H1 (cell line): ENCODE data around the gene CD1B. TPM values are rescaled to one million over a fixed set of nuclear protein-coding genes. Genes with fewer than 3 reads are reported as not detected.

Experiments used
- CTCF ChIA-PET: fragments of 300-600 bp; sonication (Branson Sonifier 250); formaldehyde crosslinking; loops from one replicate; lab custom pipeline; 2021; ENCODE audit not compliant: partially characterized antibody; lab: Charles Lee
- POLR2A ChIA-PET: fragments of 300-600 bp; sonication (Branson Sonifier 250); formaldehyde crosslinking; loops from one replicate; lab custom pipeline; 2021; ENCODE audit warnings: inconsistent platforms; ENCODE audit not compliant: partially characterized antibody; lab: Charles Lee
- DNase-seq, 2 experiments: peaks; one replicate each; pipeline versions ENCODE4 v3.0.0 to v3.0.0-alpha.2; 2010 to 2022; ENCODE audit warnings: low spot score in 2 of 2, low read depth in 1 of 2, mixed read lengths in 1 of 2
- FAIRE-seq: peaks from 2 replicates; lab custom pipeline; 2011; peaks lifted over from hg19 to GRCh38; lab: Jason Lieb, UNC
- H2AFZ ChIP-seq: 2 replicates; pipeline ENCODE4 v1.8.1; 2012; ENCODE audit warnings: low read length, inconsistent platforms
- H2AK5ac ChIP-seq: 2 replicates; pipeline ENCODE4 v1.6.1; 2013; ENCODE audit warnings: low read depth, low read length
- H2BK120ac ChIP-seq: replicated peaks from 2 replicates; pipeline ENCODE3; 2013; ENCODE audit warnings: low read depth, low read length, inconsistent platforms
- H2BK12ac ChIP-seq: 2 replicates; pipeline ENCODE4 v1.6.1; 2013; ENCODE audit warnings: low read depth, low read length
- H2BK15ac ChIP-seq: 2 replicates; pipeline ENCODE4 v1.6.1; 2013; ENCODE audit warnings: low read length
- H2BK20ac ChIP-seq: 2 replicates; pipeline ENCODE4 v1.6.1; 2013; ENCODE audit warnings: low read length
- H2BK5ac ChIP-seq: 2 replicates; pipeline ENCODE4 v1.6.1; 2013; ENCODE audit warnings: low read depth, low read length
- H3K14ac ChIP-seq: 2 replicates; pipeline ENCODE4 v1.6.1; 2013; ENCODE audit warnings: inconsistent platforms; ENCODE audit not compliant: insufficient read length
- H3K18ac ChIP-seq: 2 replicates; pipeline ENCODE4 v1.6.1; 2013; ENCODE audit warnings: low read length; ENCODE audit errors: extremely low read depth
- H3K23ac ChIP-seq: 2 replicates; pipeline ENCODE4 v1.6.1; 2013; ENCODE audit warnings: inconsistent platforms; ENCODE audit not compliant: insufficient read length
- H3K23me2 ChIP-seq: 2 replicates; pipeline ENCODE4 v1.6.1; 2013; ENCODE audit warnings: low read depth, low read length
- H3K27ac ChIP-seq: 2 replicates; pipeline ENCODE4 v1.6.1; 2011; ENCODE audit warnings: low read depth, low read length, inconsistent platforms
- H3K27me3 ChIP-seq, 4 experiments: replicated peaks in 1 of 4; 1 replicate in 1 of 4; 2 replicates in 3 of 4; pipeline versions ENCODE4 v1.6.1 to v1.8.1; 2011 to 2013; ENCODE audit warnings: low read length in 3 of 4, mild to moderate bottlenecking in 3 of 4, inconsistent platforms in 2 of 4, mixed read lengths in 2 of 4, moderate library complexity in 1 of 4; ENCODE audit not compliant: control insufficient read depth in 3 of 4, insufficient read depth in 3 of 4; ENCODE audit errors: extremely low read depth in 1 of 4
- H3K36me3 ChIP-seq, 4 experiments: 2 replicates each; pipeline versions ENCODE4 v1.6.1 to v1.8.1; 2011 to 2013; ENCODE audit warnings: mild to moderate bottlenecking in 4 of 4, low read length in 3 of 4, moderate library complexity in 2 of 4, control low read depth in 1 of 4, inconsistent platforms in 1 of 4; ENCODE audit not compliant: insufficient read depth in 4 of 4, control insufficient read depth in 2 of 4
- H3K4ac ChIP-seq: replicated peaks from 2 replicates; pipeline ENCODE3; 2013; ENCODE audit warnings: low read length, low read depth, mixed read lengths, inconsistent platforms; ENCODE audit not compliant: insufficient read length
- H3K4me1 ChIP-seq, 4 experiments: replicated peaks in 1 of 4; 1 replicate in 1 of 4; 2 replicates in 3 of 4; pipeline versions ENCODE4 v1.6.1 to v1.8.1; 2011 to 2013; ENCODE audit warnings: low read length in 3 of 4, inconsistent platforms in 2 of 4, mixed read lengths in 1 of 4; ENCODE audit not compliant: insufficient read depth in 4 of 4, control insufficient read depth in 3 of 4
- H3K4me2 ChIP-seq, 2 experiments: 2 replicates each; pipeline versions ENCODE4 v1.6.1 to v1.8.1; 2011 to 2013; ENCODE audit warnings: low read depth in 2 of 2, low read length in 2 of 2, control low read depth in 1 of 2, inconsistent platforms in 1 of 2, mild to moderate bottlenecking in 1 of 2; ENCODE audit not compliant: insufficient read depth in 1 of 2
- H3K4me3 ChIP-seq, 4 experiments: fragments of 200-600, 300-600 bp in 1 of 4; sonication (generic), shearing (Covaris generic), sonication (Bioruptor Twin) in 1 of 4; 2 replicates each; pipeline versions ENCODE4 v1.5.1 to v1.8.1; 2011 to 2016; ENCODE audit warnings: low read length in 4 of 4, low read depth in 3 of 4, control low read depth in 2 of 4, inconsistent platforms in 2 of 4, mild to moderate bottlenecking in 2 of 4, mixed read lengths in 1 of 4, moderate library complexity in 1 of 4; ENCODE audit not compliant: insufficient read depth in 2 of 4; ENCODE audit errors: extremely low read depth in 1 of 4
- H3K56ac ChIP-seq: replicated peaks from 2 replicates; pipeline ENCODE3; 2013; ENCODE audit warnings: low read depth, mild to moderate bottlenecking, mixed read lengths, low read length, inconsistent platforms; ENCODE audit not compliant: insufficient read length
- H3K79me1 ChIP-seq: 2 replicates; pipeline ENCODE4 v1.6.1; 2013; ENCODE audit warnings: low read depth, low read length, control low read depth
- H3K79me2 ChIP-seq, 2 experiments: 2 replicates each; pipeline versions ENCODE4 v1.6.1 to v1.8.1; 2012 to 2013; ENCODE audit warnings: low read length in 2 of 2, mild to moderate bottlenecking in 2 of 2, inconsistent platforms in 1 of 2; ENCODE audit not compliant: insufficient read depth in 2 of 2, control insufficient read depth in 1 of 2
- H3K9ac ChIP-seq, 4 experiments: replicated peaks in 1 of 4; 1 replicate in 1 of 4; 2 replicates in 3 of 4; pipeline versions ENCODE4 v1.6.1 to v1.8.1; 2011 to 2013; ENCODE audit warnings: low read depth in 3 of 4, low read length in 3 of 4, control low read depth in 2 of 4, mild to moderate bottlenecking in 2 of 4, moderate library complexity in 2 of 4, inconsistent platforms in 1 of 4; ENCODE audit errors: extremely low read depth in 1 of 4
- H3K9me3 ChIP-seq, 2 experiments: 2 replicates each; pipeline versions ENCODE4 v1.6.1 to v1.8.1; 2012 to 2013; ENCODE audit warnings: mild to moderate bottlenecking in 2 of 2, moderate library complexity in 2 of 2, control low read depth in 1 of 2, inconsistent platforms in 1 of 2, low read depth in 1 of 2, low read length in 1 of 2, mixed read lengths in 1 of 2; ENCODE audit not compliant: insufficient read depth in 2 of 2
- H4K20me1 ChIP-seq, 2 experiments: replicated peaks in 1 of 2; 2 replicates each; pipeline versions ENCODE3 to v1.8.1; 2011 to 2013; ENCODE audit warnings: inconsistent platforms in 2 of 2, low read length in 2 of 2, mild to moderate bottlenecking in 1 of 2; ENCODE audit not compliant: insufficient read depth in 2 of 2, control insufficient read depth in 1 of 2
- H4K5ac ChIP-seq: 2 replicates; pipeline ENCODE4 v1.6.1; 2013; ENCODE audit warnings: low read length, low read depth, mixed read lengths, inconsistent platforms; ENCODE audit not compliant: insufficient read length
- H4K8ac ChIP-seq: 2 replicates; pipeline ENCODE4 v1.8.0; 2013; ENCODE audit warnings: mild to moderate bottlenecking, moderate library complexity, low read length, inconsistent platforms; ENCODE audit not compliant: insufficient read depth; ENCODE audit errors: extremely low read depth
- H4K91ac ChIP-seq: replicated peaks from 2 replicates; pipeline ENCODE3; 2013; ENCODE audit warnings: low read length, mixed read lengths, inconsistent platforms; ENCODE audit not compliant: insufficient read length
- CTBP2 ChIP-seq: IDR thresholded peaks from 2 replicates; pipeline ENCODE4 v1.7.0; 2011; ENCODE audit warnings: borderline replicate concordance, mild to moderate bottlenecking, moderate library complexity, mixed read lengths, low read length; ENCODE audit not compliant: insufficient read depth, insufficient read length
- FOSL1 ChIP-seq: IDR thresholded peaks from 2 replicates; pipeline ENCODE4 v1.6.1; 2011; ENCODE audit warnings: mild to moderate bottlenecking, low read depth, low read length, moderate library complexity; ENCODE audit not compliant: insufficient read depth
- WGBS, 2 experiments: shearing (Covaris generic) in 1 of 2; methylation state at CpG; one replicate each; pipeline versions ENCODE4 v1.1.6 to v1.1.7; 2013 to 2015; ENCODE audit warnings: low lambda C conversion rate in 2 of 2, mixed read lengths in 2 of 2, inconsistent platforms in 1 of 2, low coverage in 1 of 2, missing lambda C conversion rate in 1 of 2; ENCODE audit not compliant: insufficient replicate concordance in 2 of 2, insufficient coverage in 1 of 2, insufficient read length in 1 of 2; ENCODE audit errors: extremely low coverage in 1 of 2, missing lambda C conversion rate in 1 of 2; 5-methylcytosine and 5-hydroxymethylcytosine counted together
- polyA plus RNA-seq, 7 experiments: library from polyadenylated mRNA; depleted of rRNA in 3 of 7; stranded (reverse) in 5 of 7; unstranded in 2 of 7; fragments of >200 nt in 5 of 7; fragments of 200-250 nt in 2 of 7; gene quantifications; 1 replicate in 5 of 7; 2 replicates in 1 of 7; 4 replicates in 1 of 7; pipeline versions ENCODE4 v1.2.1 to v1.2.3, GENCODE V29; 2011 to 2013; ENCODE audit warnings: missing spikeins in 2 of 7, mixed read lengths in 2 of 7
- total RNA-seq: library from RNA; stranded (reverse); fragmentation: NEBNext Ultra II Directional; extraction: Animal tissue kit (Norgen Biotek cat#: 25700); gene quantifications from 2 replicates; pipeline ENCODE4 v1.2.1, GENCODE V29; 2021

Gene CD1B
- total and polyA plus RNA-seq, 2 of the 8 experiments (the other 6 are each of a cell fraction or from before 2014, with no cell fraction given): not detected

DNA sequence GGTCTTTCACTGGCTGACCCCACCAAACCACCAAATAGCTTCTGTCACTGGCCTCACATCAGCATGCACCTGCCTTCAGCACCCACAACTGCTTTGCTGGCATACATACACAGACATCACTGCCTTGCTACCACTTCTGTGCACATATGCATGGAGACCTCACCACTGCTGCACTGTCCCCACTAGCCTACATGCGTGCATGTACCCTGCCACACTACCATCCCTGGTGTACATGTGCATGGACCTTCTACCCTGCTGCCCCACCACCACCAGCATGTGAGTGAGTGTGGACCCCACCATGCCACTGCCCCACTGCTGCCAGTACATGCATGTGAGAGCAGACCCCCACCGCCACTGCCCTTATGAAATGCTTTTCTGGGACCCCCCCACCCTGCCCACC, 35.5 kb downstream of the CD1B start:
- Histone ChIP-seq H2BK120ac (no peak overlapping the region), H4K8ac (no peak overlapping the region), H3K36me3 (no peaks in the 10 kb centered on the region), H2BK20ac (no peak overlapping the region), H3K4me3 (no peak overlapping the region), H3K4me1 (no peaks in the 10 kb centered on the region), H3K23me2 (no peaks in the 10 kb centered on the region; the same call in 1 of the 2 replicates), H3K9me3 (no peaks in the 10 kb centered on the region), H4K91ac (no peak overlapping the region), H3K27me3 (no peaks in the 10 kb centered on the region), H3K79me2 (no peaks in the 10 kb centered on the region), H3K14ac (no peak overlapping the region), H3K23ac (no peak overlapping the region), H2BK12ac (peak overlapping the region; percentile 87; the same call in 1 of the 2 replicates), H2AFZ (no peak overlapping the region), H4K20me1 (no peaks in the 10 kb centered on the region), H2BK5ac (peak overlapping the region; percentile 71; the same call in 1 of the 2 replicates), H3K4me2 (no peak overlapping the region), H3K79me1 (no peaks in the 10 kb centered on the region), H4K5ac (no peak overlapping the region), H3K4ac (no peak overlapping the region), H3K56ac (no peak overlapping the region), H3K9ac (no peak overlapping the region), H2BK15ac (no peak overlapping the region), H3K18ac (no peak overlapping the region), H2AK5ac (peak overlapping the region; percentile 88; the same call in 1 of the 2 replicates), H3K27ac (no peak overlapping the region)
- 88% methylated on average over 2 of the region's 2 CpGs; no CpG with 5 or more reads in 1 of the 2 experiments for WGBS, 2 experiments
- FAIRE-seq: no peak
- POLR2A ChIA-PET: no interaction called here
- DNase-seq: no peak
- CTCF ChIA-PET: interaction anchor here (0.8 kb wide), 2 partner anchors 8 to 211 kb away, joined by 3 to 4 read pairs; no protein-coding TSS in a partner anchor
- TF ChIP-seq CTBP2 (no peak), FOSL1 (no peak)
